GM18505 (cell line): ENCODE data around the gene FSTL4.

ENCODE experiments used
- ATAC-seq: cut with Tn5 transposase; IDR thresholded peaks from one replicate; pipeline ENCODE4 v1.9.1; 2021; ENCODE audit not compliant: unreplicated experiment
- POLR2A ChIP-seq: IDR thresholded peaks from 4 replicates; pipeline ENCODE4 v1.6.1; 2011; ENCODE audit warnings: borderline replicate concordance; ENCODE audit not compliant: insufficient read depth, insufficient read length; ENCODE audit errors: extremely low read depth

Gene FSTL4

GRCh38 chr5:133480366-133480765, 132.0 kb downstream of the FSTL4 start:
- TF ChIP-seq POLR2A: no peak
- no peak for ATAC-seq

- no peak for TF ChIP-seq POLR2A
- ATAC-seq: no peak
These were observed 133.9 kb downstream of the FSTL4 start for GRCh38 chr5:133478199-133478985.

GRCh38 chr5:133475986-133476385, 136.4 kb downstream of the FSTL4 start:
- no peak for TF ChIP-seq POLR2A
- no peak for ATAC-seq

- TF ChIP-seq POLR2A: no peak
These were observed 137.3 kb downstream of the FSTL4 start for GRCh38 chr5:133474851-133475590.

GRCh38 chr5:133473291-133473690, 139.1 kb downstream of the FSTL4 start:
- no peak for ATAC-seq

More at GRCh38 chr5:133474851-133475590, 137.3 kb downstream of the FSTL4 start:
- ATAC-seq: no peak

GRCh38 chr5:133472829-133473228, 139.5 kb downstream of the FSTL4 start:
- no peak for TF ChIP-seq POLR2A
- ATAC-seq: no peak

More at GRCh38 chr5:133473291-133473690, 139.1 kb downstream of the FSTL4 start:
- TF ChIP-seq POLR2A: no peak

GRCh38 chr5:133471699-133472098, 140.6 kb downstream of the FSTL4 start:
- no peak for ATAC-seq
- TF ChIP-seq POLR2A: no peak

- no peak for TF ChIP-seq POLR2A
- ATAC-seq: no peak
These were observed 141.5 kb downstream of the FSTL4 start for GRCh38 chr5:133470841-133471240.

GRCh38 chr5:133469846-133470245, 142.5 kb downstream of the FSTL4 start:
- TF ChIP-seq POLR2A: no peak
- ATAC-seq: no peak

- no peak for TF ChIP-seq POLR2A
These were observed 143.1 kb downstream of the FSTL4 start for GRCh38 chr5:133469252-133469651.

GRCh38 chr5:133468596-133468995, 143.7 kb downstream of the FSTL4 start:
- no peak for TF ChIP-seq POLR2A
- ATAC-seq: no peak

More at GRCh38 chr5:133469252-133469651, 143.1 kb downstream of the FSTL4 start:
- ATAC-seq: no peak

- no peak for TF ChIP-seq POLR2A
- no peak for ATAC-seq
These were observed 144.4 kb downstream of the FSTL4 start for GRCh38 chr5:133467826-133468463.

- ATAC-seq: no peak
- TF ChIP-seq POLR2A: no peak
These were observed 145.0 kb downstream of the FSTL4 start for GRCh38 chr5:133467335-133467779.
